ENCODE results near the gene PNKP. TPM values are rescaled to one million over a fixed set of nuclear protein-coding genes. Genes with fewer than 3 reads are reported as not detected.

PNKP gene
- 138 and 141 TPM in 2 replicates for total RNA-seq

DNA sequence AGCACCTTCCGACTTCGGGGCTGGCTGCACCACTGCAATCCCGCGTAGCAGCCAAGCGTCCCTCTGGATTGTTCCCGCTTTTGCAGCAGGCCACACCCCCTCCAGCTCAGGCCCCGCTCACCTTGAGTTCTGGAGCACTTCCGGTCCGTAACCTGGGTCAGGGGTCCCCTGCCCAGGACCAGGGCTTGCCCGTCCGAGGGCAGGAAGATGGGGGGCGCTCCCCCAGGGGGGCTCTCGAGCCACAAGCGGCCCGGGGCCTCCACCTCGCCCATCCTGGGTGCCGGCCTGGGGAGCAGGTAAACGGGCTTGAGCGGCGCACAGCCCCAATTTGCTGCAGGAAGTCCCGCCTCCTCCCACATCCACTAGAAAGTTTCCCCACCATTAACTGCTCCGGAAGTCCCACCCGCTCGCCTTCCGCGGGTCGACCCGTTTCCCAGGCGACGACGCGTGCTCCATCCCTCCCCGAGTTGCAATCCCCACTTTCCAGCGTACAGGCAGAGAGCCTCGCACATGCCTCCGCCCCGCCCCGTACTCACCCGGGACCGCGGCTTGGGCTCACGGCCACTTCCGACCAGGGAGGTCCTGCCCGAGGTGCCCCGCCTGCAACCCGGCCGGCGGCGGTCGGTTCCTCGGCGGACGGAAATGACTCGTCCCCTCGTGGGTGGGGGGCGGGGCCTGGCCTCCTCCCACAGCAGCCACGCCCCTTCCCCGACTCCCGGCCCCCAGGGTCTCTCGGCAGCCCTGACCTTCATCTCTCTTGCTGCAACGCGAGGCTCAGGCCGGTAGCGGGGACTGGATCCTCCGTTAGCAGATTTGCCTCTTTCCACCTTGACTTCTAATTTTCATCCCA lies at the start of gene PNKP:
Gene PNKP (minus strand): TSS at position 644 of the 850 bp plus-strand sequence. CDS start 372 bp downstream, at position 272.
- Mint-ChIP-seq H3K4me1 (ENCODE audit: low read depth) (peaks cover 35% of the 10 kb centered on the region), H3K27me3 (ENCODE audit: insufficient read depth) (no peaks in the 10 kb centered on the region), H3K4me3 (no peak within 1 kb of the TSS)

DNA sequence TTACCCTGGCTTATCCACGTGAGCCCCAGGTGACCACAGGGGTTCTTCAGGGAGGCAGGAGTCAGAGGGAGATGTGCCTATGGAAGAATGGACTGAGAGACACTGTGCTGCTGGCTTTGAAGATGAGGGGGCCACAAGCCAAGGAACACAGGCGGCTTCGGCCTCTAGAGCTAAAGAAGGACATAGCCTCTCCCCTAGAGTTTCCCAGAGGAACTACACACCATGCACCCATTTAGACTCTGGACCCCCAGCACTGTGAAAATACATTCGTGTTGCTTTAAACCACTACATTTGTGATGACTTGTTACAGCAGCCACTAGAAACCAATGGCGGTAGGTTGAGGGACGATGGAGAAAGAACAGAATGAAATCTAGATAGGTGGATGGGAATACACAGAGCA lies 47.9 kb upstream of the PNKP start:
- Mint-ChIP-seq H3K9me3 (no peaks in the 10 kb centered on the region), H3K36me3 (ENCODE audit: low read depth) (peaks cover 56% of the 10 kb centered on the region), H3K27me3 (ENCODE audit: insufficient read depth) (no peaks in the 10 kb centered on the region), H3K4me1 (ENCODE audit: low read depth) (peaks cover 60% of the 10 kb centered on the region), H3K4me3 (no peak overlapping the region), H3K27ac (peak overlapping the region; percentile 83)
- DNase-seq (ENCODE audit: low spot score), result no peak
- intact Hi-C loops (cut with micrococcal nuclease), result no loop called here

More for the DNA sequence above, at the start of gene PNKP:
- Mint-ChIP-seq H3K9me3 (no peaks in the 10 kb centered on the region), H3K27ac (peak within 1 kb of the TSS; percentile 94), H3K36me3 (ENCODE audit: low read depth) (peaks cover 23% of the 10 kb centered on the region)
- intact Hi-C loops (cut with micrococcal nuclease), result loop anchor here (1.0 kb wide), 4 partner anchors 49 to 277 kb away; partner anchors contain the start of genes ATF5, MED25, NUP62 and SCAF1
- peak; percentile 84 for DNase-seq (ENCODE audit: low spot score)

DNA sequence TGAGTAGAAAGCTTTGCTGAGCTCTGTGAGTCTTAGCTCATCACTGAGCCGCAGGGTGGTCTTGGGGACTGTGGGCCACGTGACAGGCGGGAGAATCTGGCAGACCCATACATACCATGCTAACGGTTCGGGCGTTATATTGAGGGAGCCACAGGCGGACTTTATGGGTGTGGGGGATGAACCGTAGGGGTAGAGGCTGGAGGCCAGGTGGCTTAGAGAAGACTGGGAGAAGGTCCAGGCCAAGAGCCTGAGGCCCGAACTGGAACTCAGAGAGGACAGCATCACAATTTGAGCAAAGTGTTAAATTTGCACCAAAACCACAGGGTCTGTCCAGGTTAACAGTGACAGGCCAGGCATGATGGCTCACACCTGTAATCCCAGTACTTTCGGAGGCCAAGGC lies 46.3 kb upstream of the PNKP start:
- Mint-ChIP-seq H3K27ac (peak overlapping the region; percentile 96), H3K4me1 (ENCODE audit: low read depth) (peaks cover 54% of the 10 kb centered on the region)

DNA sequence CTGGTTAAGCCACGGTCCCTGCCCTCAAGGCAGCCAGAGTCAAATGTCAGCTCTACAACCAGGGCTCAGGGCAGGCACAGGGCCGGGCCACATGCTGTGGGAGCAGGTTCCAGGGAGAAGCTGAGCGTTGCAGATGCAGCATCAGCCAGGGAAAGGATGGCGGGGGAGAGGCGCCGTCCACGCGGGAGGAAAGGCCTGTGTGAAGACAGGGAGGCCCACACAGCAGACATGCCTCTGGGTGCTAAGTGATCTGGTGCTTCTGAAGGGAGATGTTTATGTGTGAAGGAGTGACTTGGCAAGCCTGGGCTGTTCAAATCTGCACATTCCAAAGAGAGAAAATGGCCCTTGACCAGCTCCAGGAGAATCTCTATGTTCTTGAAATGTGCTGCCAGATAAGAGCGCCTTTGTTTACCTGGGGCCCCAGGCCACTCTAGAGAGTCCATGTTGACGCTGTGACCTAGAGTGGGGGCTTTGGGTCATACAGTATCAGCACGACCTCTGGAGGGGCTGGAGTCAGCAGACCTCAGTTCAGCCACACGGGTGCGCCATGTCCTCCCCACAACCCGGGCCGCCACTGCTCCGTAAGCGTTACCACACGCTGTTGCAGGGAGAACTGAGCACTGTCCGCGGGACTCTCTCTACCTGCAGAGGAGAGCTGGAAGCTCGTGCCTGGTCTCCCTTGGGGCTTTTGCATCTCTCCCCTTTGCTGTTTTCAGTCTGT lies 45.7 kb upstream of the PNKP start:
- Mint-ChIP-seq H3K36me3 (ENCODE audit: low read depth) (peaks cover 54% of the 10 kb centered on the region), H3K27me3 (ENCODE audit: insufficient read depth) (no peaks in the 10 kb centered on the region), H3K9me3 (no peaks in the 10 kb centered on the region), H3K27ac (peak overlapping the region; percentile 96), H3K4me1 (ENCODE audit: low read depth) (peaks cover 59% of the 10 kb centered on the region), H3K4me3 (peak overlapping the region; percentile 45)
- intact Hi-C loops (cut with micrococcal nuclease), result no loop called here
- no peak for DNase-seq (ENCODE audit: low spot score)

More for the DNA sequence above, 46.3 kb upstream of the PNKP start:
- intact Hi-C loops (cut with micrococcal nuclease), result no loop called here
- Mint-ChIP-seq H3K27me3 (ENCODE audit: insufficient read depth) (no peaks in the 10 kb centered on the region), H3K36me3 (ENCODE audit: low read depth) (peaks cover 54% of the 10 kb centered on the region), H3K4me3 (no peak overlapping the region), H3K9me3 (no peaks in the 10 kb centered on the region)
- DNase-seq (ENCODE audit: low spot score), result no peak

DNA sequence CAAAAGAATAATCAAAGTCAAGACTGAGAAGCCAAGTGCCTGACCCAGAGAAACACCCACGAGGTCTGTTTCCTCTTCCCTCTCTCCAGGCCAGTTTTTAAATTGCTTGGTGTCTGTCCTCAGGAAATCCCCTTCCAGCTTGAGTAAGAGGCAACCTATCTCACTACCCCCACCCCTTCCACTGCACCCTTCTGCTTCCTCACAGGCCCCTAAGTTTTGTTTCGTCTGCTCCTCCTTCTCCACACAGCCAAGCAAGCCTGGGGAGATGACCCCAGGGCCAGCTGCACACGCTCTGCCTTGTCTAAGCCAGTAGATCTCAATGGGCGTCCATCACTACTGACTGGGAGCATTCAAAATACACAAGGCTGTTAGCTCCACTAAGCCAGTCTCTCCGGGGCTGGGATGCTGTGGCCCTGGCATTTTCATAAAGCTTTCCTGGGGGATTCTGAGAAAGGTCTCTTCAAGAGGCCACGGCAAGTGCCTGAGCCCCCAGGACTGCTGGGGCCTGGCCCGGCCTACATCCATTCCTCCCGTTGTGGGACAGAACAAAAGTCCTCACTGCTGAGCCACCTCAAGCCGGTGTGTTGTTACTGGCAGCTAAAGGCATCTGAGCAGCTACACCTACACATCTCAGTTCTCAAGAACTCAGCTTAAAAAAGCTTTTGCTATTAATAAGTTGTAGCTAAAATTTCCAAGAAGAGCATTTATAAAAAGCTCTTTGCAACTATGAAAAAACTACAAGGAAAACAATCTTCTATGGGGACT lies 44.2 kb upstream of the PNKP start:
- Mint-ChIP-seq H3K4me1 (ENCODE audit: low read depth) (peaks cover 63% of the 10 kb centered on the region), H3K27ac (peak overlapping the region; percentile 96), H3K4me3 (peak overlapping the region; percentile 75), H3K36me3 (ENCODE audit: low read depth) (peaks cover 59% of the 10 kb centered on the region), H3K9me3 (no peaks in the 10 kb centered on the region), H3K27me3 (ENCODE audit: insufficient read depth) (no peaks in the 10 kb centered on the region)
- intact Hi-C loops (cut with micrococcal nuclease), result loop anchor here (1.0 kb wide), 3 partner anchors 14 to 34 kb away; partner anchors contain the start of genes AKT1S1, ATF5, NUP62 and TBC1D17
- DNase-seq (ENCODE audit: low spot score), result no peak

DNA sequence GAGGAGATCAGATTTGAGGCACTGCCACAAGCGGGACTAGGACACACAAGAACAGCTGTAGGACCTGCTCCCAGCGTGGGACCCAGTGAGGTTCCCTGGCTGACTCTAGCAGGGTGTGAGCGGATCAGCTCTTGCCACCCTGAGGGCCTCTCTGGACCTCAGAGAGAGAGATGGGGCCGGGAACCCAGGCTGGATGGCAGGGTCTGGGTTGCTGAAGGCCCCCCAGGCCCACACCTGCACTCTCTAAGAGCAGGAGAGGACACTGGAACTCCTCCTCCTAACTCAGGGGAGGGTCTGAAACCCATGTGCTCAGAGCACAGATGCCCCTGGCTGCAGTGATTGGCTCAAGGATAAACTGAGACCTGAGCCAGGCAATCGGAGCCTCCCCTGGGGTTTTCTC lies 42.8 kb upstream of the PNKP start:
- peak overlapping the region; percentile 96 for H3K27ac Mint-ChIP-seq
- no peaks in the 10 kb centered on the region for H3K9me3 Mint-ChIP-seq
- H3K4me1 Mint-ChIP-seq (ENCODE audit: low read depth), result peaks cover 59% of the 10 kb centered on the region
- intact Hi-C loops (cut with micrococcal nuclease), result no loop called here
- no peak for DNase-seq (ENCODE audit: low spot score)
- peaks cover 61% of the 10 kb centered on the region for H3K36me3 Mint-ChIP-seq (ENCODE audit: low read depth)
- H3K27me3 Mint-ChIP-seq (ENCODE audit: insufficient read depth), result no peaks in the 10 kb centered on the region
- H3K4me3 Mint-ChIP-seq, result no peak overlapping the region

DNA sequence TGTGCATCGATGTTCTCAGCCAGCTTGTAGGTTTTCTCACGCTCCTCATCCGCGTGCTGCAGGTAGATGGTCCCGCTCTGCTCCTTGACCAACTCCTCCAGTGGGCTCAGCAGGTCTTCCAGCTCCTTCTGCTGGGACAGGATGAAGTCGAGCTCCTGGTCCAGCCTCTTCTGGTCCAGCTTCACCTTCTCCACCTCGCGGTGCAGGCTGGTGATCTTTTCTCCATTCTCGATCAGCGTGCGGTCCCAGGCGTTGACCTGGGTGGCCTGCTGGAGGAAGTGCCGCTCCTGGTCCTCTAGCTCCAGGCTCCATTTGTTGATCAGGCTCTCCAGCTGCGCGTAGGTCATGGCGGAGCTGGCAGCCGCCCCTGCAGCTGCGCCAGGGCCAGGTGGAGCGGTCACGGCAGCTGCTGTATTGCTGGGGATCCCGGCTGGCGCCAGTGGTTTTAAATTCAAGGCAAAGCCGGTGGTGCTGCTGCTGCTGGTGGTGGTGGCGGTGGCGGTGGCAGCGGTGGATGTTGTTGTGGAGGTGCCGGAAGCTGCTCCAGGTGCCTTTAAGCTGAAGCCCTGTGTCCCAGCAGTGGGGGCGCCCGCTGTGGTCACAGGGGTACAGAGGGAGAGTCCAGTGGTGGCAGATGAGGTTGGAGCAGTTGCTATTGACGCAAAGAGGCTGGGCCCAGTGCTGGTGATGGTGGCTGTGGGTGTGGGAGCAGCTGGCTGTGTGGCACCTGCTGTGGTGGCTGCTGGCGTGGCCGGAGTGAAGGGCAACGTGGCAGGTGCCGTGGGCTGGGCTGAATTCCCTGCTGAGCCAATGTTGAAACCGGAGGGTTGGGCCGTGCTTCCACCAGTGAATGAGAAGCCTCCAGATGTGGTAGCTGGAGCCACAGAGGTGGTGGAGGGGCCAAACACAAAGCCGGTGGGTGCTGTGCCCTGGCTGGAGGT lies 41.4 kb upstream of the PNKP start:
- no peak for DNase-seq (ENCODE audit: low spot score)
- peaks cover 58% of the 10 kb centered on the region for H3K4me1 Mint-ChIP-seq (ENCODE audit: low read depth)
- intact Hi-C loops (cut with micrococcal nuclease), result no loop called here
- no peaks in the 10 kb centered on the region for H3K27me3 Mint-ChIP-seq (ENCODE audit: insufficient read depth)
- no peaks in the 10 kb centered on the region for H3K9me3 Mint-ChIP-seq
- H3K27ac Mint-ChIP-seq, result no peak overlapping the region
- H3K4me3 Mint-ChIP-seq, result no peak overlapping the region
- peaks cover 52% of the 10 kb centered on the region for H3K36me3 Mint-ChIP-seq (ENCODE audit: low read depth)

DNA sequence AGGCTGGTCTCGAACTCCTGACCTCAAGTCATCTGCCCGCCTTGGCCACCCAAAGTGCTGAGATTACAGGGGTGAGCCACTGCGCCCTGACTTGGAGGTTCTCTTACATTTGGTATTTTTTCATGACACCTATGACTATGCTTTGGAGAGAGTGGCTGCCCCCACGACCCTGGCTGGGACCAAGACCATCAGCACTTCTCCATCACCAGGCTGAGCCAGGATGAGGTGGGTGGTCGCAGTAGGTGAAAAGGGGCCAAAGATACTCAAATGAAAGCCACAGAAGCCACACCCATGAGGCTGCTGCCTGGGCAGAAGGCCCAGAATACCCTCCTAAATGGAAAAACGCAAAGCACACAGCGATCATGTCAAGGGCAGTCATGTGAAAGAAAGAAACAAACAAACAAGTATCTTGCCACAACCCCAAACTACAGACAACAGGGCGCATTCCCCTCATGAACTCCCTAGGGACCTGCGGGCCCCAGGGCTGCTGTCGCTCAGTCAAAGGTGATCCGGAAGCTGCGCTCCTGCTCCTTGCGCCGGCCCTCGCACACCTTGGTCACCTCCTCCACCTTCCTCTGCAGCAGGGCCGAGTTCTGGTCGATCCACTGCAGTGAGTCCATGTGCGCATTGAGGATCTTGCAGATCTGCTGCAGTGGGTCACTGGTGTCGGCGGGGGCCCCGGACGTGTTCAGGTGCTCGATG lies 40.5 kb upstream of the PNKP start:
- intact Hi-C loops (cut with micrococcal nuclease), result no loop called here
- no peak for DNase-seq (ENCODE audit: low spot score)
- H3K36me3 Mint-ChIP-seq (ENCODE audit: low read depth), result peaks cover 44% of the 10 kb centered on the region
- no peak overlapping the region for H3K4me3 Mint-ChIP-seq
- H3K4me1 Mint-ChIP-seq (ENCODE audit: low read depth), result peaks cover 50% of the 10 kb centered on the region
- peak overlapping the region; percentile 61 for H3K27ac Mint-ChIP-seq
- no peaks in the 10 kb centered on the region for H3K27me3 Mint-ChIP-seq (ENCODE audit: insufficient read depth)
- no peaks in the 10 kb centered on the region for H3K9me3 Mint-ChIP-seq

DNA sequence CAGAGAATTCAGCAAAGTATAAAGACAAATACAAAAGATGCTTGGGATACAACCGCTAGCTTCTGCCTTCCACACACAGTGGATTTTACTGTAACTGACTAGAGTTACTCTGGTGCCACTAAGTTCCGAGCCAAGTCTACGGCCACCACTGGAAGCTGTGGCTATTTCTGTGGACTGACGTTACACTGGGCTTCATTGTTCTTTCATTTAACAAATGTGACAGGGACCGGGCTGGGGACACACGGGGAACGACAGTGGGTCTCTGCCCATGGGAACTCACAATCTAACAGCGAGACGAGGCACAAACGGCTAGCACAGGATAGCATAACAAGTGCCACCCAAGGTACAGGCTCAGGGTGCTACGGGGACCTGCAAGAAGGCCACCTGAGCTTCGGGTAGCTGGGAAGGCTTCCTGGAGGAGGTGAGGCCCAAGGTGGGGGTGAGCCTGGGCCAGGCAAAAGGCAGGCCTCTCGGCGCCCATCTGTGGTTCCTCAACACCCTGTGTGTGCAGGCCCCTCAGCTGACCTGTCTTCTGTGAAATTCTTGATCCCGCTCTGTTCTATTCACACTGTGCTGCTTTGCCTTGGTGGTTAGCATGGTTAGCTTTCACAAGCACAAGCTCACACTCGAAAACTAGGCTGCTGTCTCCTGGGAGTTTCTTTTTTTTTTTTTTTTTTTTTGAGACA lies 39.6 kb upstream of the PNKP start:
- intact Hi-C loops (cut with micrococcal nuclease), result no loop called here
- Mint-ChIP-seq H3K4me1 (ENCODE audit: low read depth) (peaks cover 44% of the 10 kb centered on the region), H3K27me3 (ENCODE audit: insufficient read depth) (no peaks in the 10 kb centered on the region), H3K4me3 (no peak overlapping the region), H3K36me3 (ENCODE audit: low read depth) (peaks cover 39% of the 10 kb centered on the region), H3K27ac (peak overlapping the region; percentile 61), H3K9me3 (no peaks in the 10 kb centered on the region)
- no peak for DNase-seq (ENCODE audit: low spot score)

DNA sequence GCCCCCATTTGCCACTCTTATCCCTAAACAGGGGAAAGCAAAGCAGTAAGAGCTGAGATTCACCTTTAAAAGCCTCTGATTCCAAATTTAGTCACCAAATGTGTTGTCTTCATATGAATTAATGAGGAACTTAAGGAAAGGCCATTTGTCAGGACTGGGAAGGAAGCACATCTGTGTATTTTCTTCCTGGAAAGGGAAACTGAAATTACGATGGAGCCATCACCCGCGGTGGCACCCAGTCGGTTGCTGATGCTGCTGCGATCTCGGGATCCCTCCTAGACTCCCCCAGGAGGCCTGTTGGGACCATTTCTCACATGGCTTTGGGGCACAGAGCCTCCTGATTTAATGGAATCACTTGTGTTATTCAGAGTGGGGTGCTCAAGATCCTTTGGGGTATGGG lies 36.8 kb upstream of the PNKP start:
- no peak for DNase-seq (ENCODE audit: low spot score)
- H3K4me3 Mint-ChIP-seq, result no peak overlapping the region
- H3K36me3 Mint-ChIP-seq (ENCODE audit: low read depth), result peaks cover 29% of the 10 kb centered on the region
- H3K4me1 Mint-ChIP-seq (ENCODE audit: low read depth), result peaks cover 36% of the 10 kb centered on the region
- intact Hi-C loops (cut with micrococcal nuclease), result no loop called here
- H3K9me3 Mint-ChIP-seq, result no peaks in the 10 kb centered on the region
- H3K27ac Mint-ChIP-seq, result peak overlapping the region; percentile 44
- no peaks in the 10 kb centered on the region for H3K27me3 Mint-ChIP-seq (ENCODE audit: insufficient read depth)

Measured in activated T-helper 1 cell treated with anti-CD3 and anti-CD28 coated beads, Interleukin-12 subunit alpha, Interleukin-12 subunit beta, Interleukin-2, Interleukin-4 antibody, amounts not matched to agents 30 ng/mL and 10 ng/mL and 1 ng/mL, durations not matched to agents 14 hours and 24 hours and 36 hours (primary cell).